Measurements from ENCODE around the gene DCAF5.

Gene DCAF5

GRCh38 chr14:69004731-69005431, 148.0 kb downstream of the DCAF5 start:
- Histone ChIP-seq H2BK12ac (ENCODE audit: low read length) (no peak overlapping the region), H2BK5ac (ENCODE audit: low read length) (no peak overlapping the region), H3K18ac (ENCODE audit: low read length) (no peak overlapping the region), H2AK5ac (ENCODE audit: low read depth, low read length) (no peak overlapping the region), H3K4me1 (ENCODE audit: control insufficient read depth in 2 of 2, insufficient read depth in 1 of 2, low read depth in 1 of 2, low read length in 2 of 2) (peaks cover 13 to 18% of the 10 kb centered on the region in 2 donors), H3K4ac (ENCODE audit: low read length) (no peak overlapping the region), H3K4me2 (ENCODE audit: insufficient read depth, low read length, poor library complexity, severe bottlenecking) (no peak overlapping the region), H3K4me3 (ENCODE audit: low read length in 2 of 2) (no peak overlapping the region), H3K27ac (replicated peaks; ENCODE audit: low read length) (no peak overlapping the region), H3K14ac (ENCODE audit: low read length) (no peak overlapping the region), H4K8ac (ENCODE audit: low read depth, low read length) (no peak overlapping the region), H2AFZ (ENCODE audit: low read length) (peak overlapping the region; percentile 64), H3K36me3 (replicated peaks in 1 of 2; ENCODE audit: control insufficient read depth in 2 of 2, insufficient read depth in 2 of 2, low read length in 2 of 2) (no peaks in the 10 kb centered on the region), H4K91ac (ENCODE audit: low read depth, low read length, poor library complexity) (no peak overlapping the region), H3K23ac (ENCODE audit: low read depth, low read length, poor library complexity) (no peak overlapping the region), H2BK15ac (ENCODE audit: low read length) (peak overlapping the region; percentile 77), H3K9ac (ENCODE audit: low read depth, low read length, poor library complexity) (no peak overlapping the region), H3K9me3 (replicated peaks in 1 of 2; ENCODE audit: control insufficient read depth in 2 of 2, insufficient read depth in 1 of 2, low read depth in 1 of 2, low read length in 2 of 2) (no peaks in the 10 kb centered on the region), H3K27me3 (ENCODE audit: control insufficient read depth in 3 of 3, insufficient read depth in 3 of 3, low read depth in 1 of 3, low read length in 3 of 3) (no peaks in the 10 kb centered on the region), H2BK120ac (ENCODE audit: low read depth, low read length) (no peak overlapping the region), H3K79me1 (ENCODE audit: low read depth, low read length) (no peaks in the 10 kb centered on the region)
- DNase-seq (ENCODE audit: low spot score) = no peak
- no CpG with 5 or more reads among the region's 7 CpGs for WGBS, 2 donors (ENCODE audit: extremely low coverage in 2 of 2, insufficient read length in 2 of 2, insufficient replicate concordance in 1 of 2)

GRCh38 chr14:69003626-69004025, 149.3 kb downstream of the DCAF5 start:
- peak overlapping the region; percentile 38 for H4K91ac ChIP-seq (ENCODE audit: low read depth, low read length, poor library complexity)
- no peak overlapping the region for H2BK5ac ChIP-seq (ENCODE audit: low read length)
- H2BK12ac ChIP-seq (ENCODE audit: low read length) = peak overlapping the region; percentile 17
- H3K18ac ChIP-seq (ENCODE audit: low read length) = no peak overlapping the region
- no peaks in the 10 kb centered on the region for H3K27me3 ChIP-seq (ENCODE audit: control insufficient read depth in 3 of 3, insufficient read depth in 3 of 3, low read depth in 1 of 3, low read length in 3 of 3)
- peak overlapping the region; percentile 77 for H2BK15ac ChIP-seq (ENCODE audit: low read length)
- H2AK5ac ChIP-seq (ENCODE audit: low read depth, low read length) = no peak overlapping the region
- no peak overlapping the region for H3K14ac ChIP-seq (ENCODE audit: low read length)
- no peak overlapping the region for H3K4ac ChIP-seq (ENCODE audit: low read length)
- H3K9me3 ChIP-seq (replicated peaks in 1 of 2; ENCODE audit: control insufficient read depth in 2 of 2, insufficient read depth in 1 of 2, low read depth in 1 of 2, low read length in 2 of 2) = no peaks in the 10 kb centered on the region
- no peak for DNase-seq (ENCODE audit: low spot score)
- H2AFZ ChIP-seq (ENCODE audit: low read length) = no peak overlapping the region
- H3K4me1 ChIP-seq (ENCODE audit: control insufficient read depth in 2 of 2, insufficient read depth in 1 of 2, low read depth in 1 of 2, low read length in 2 of 2) = peaks cover 13 to 18% of the 10 kb centered on the region in 2 donors
- H3K4me3 ChIP-seq (ENCODE audit: low read length in 2 of 2) = no peak overlapping the region
- H3K36me3 ChIP-seq (replicated peaks in 1 of 2; ENCODE audit: control insufficient read depth in 2 of 2, insufficient read depth in 2 of 2, low read length in 2 of 2) = no peaks in the 10 kb centered on the region
- H3K27ac ChIP-seq (replicated peaks; ENCODE audit: low read length) = no peak overlapping the region
- H4K8ac ChIP-seq (ENCODE audit: low read depth, low read length) = no peak overlapping the region
- H3K23ac ChIP-seq (ENCODE audit: low read depth, low read length, poor library complexity) = no peak overlapping the region
- H3K79me1 ChIP-seq (ENCODE audit: low read depth, low read length) = no peaks in the 10 kb centered on the region
- WGBS, 2 donors (ENCODE audit: extremely low coverage in 2 of 2, insufficient read length in 2 of 2, insufficient replicate concordance in 1 of 2) = no CpG with 5 or more reads among the region's 10 CpGs
- H3K4me2 ChIP-seq (ENCODE audit: insufficient read depth, low read length, poor library complexity, severe bottlenecking) = no peak overlapping the region
- no peak overlapping the region for H2BK120ac ChIP-seq (ENCODE audit: low read depth, low read length)
- H3K9ac ChIP-seq (ENCODE audit: low read depth, low read length, poor library complexity) = no peak overlapping the region

GRCh38 chr14:69002069-69002468, 150.8 kb downstream of the DCAF5 start:
- Histone ChIP-seq H3K4ac (ENCODE audit: low read length) (no peak overlapping the region), H3K27ac (replicated peaks; ENCODE audit: low read length) (no peak overlapping the region), H4K91ac (ENCODE audit: low read depth, low read length, poor library complexity) (no peak overlapping the region), H3K4me1 (ENCODE audit: control insufficient read depth in 2 of 2, insufficient read depth in 1 of 2, low read depth in 1 of 2, low read length in 2 of 2) (peaks cover 13 to 18% of the 10 kb centered on the region in 2 donors), H4K8ac (ENCODE audit: low read depth, low read length) (no peak overlapping the region), H2BK120ac (ENCODE audit: low read depth, low read length) (no peak overlapping the region), H3K9ac (ENCODE audit: low read depth, low read length, poor library complexity) (no peak overlapping the region), H2AK5ac (ENCODE audit: low read depth, low read length) (no peak overlapping the region), H2AFZ (ENCODE audit: low read length) (no peak overlapping the region), H3K4me2 (ENCODE audit: insufficient read depth, low read length, poor library complexity, severe bottlenecking) (no peak overlapping the region), H3K23ac (ENCODE audit: low read depth, low read length, poor library complexity) (no peak overlapping the region), H3K4me3 (ENCODE audit: low read length in 2 of 2) (no peak overlapping the region), H2BK15ac (ENCODE audit: low read length) (no peak overlapping the region), H3K36me3 (replicated peaks in 1 of 2; ENCODE audit: control insufficient read depth in 2 of 2, insufficient read depth in 2 of 2, low read length in 2 of 2) (no peaks in the 10 kb centered on the region), H2BK5ac (ENCODE audit: low read length) (no peak overlapping the region), H3K79me1 (ENCODE audit: low read depth, low read length) (no peaks in the 10 kb centered on the region), H3K9me3 (replicated peaks in 1 of 2; ENCODE audit: control insufficient read depth in 2 of 2, insufficient read depth in 1 of 2, low read depth in 1 of 2, low read length in 2 of 2) (no peaks in the 10 kb centered on the region), H3K14ac (ENCODE audit: low read length) (no peak overlapping the region), H2BK12ac (ENCODE audit: low read length) (no peak overlapping the region), H3K27me3 (ENCODE audit: control insufficient read depth in 3 of 3, insufficient read depth in 3 of 3, low read depth in 1 of 3, low read length in 3 of 3) (no peaks in the 10 kb centered on the region), H3K18ac (ENCODE audit: low read length) (no peak overlapping the region)
- no CpG with 5 or more reads among the region's 3 CpGs for WGBS, 2 donors (ENCODE audit: extremely low coverage in 2 of 2, insufficient read length in 2 of 2, insufficient replicate concordance in 1 of 2)
- no peak for DNase-seq (ENCODE audit: low spot score)

- Histone ChIP-seq H3K9ac (ENCODE audit: low read depth, low read length, poor library complexity) (no peak overlapping the region), H2BK15ac (ENCODE audit: low read length) (no peak overlapping the region), H3K23ac (ENCODE audit: low read depth, low read length, poor library complexity) (no peak overlapping the region), H3K4me2 (ENCODE audit: insufficient read depth, low read length, poor library complexity, severe bottlenecking) (no peak overlapping the region), H3K36me3 (replicated peaks in 1 of 2; ENCODE audit: control insufficient read depth in 2 of 2, insufficient read depth in 2 of 2, low read length in 2 of 2) (no peaks in the 10 kb centered on the region), H2AFZ (ENCODE audit: low read length) (no peak overlapping the region), H4K8ac (ENCODE audit: low read depth, low read length) (no peak overlapping the region), H3K4me3 (ENCODE audit: low read length in 2 of 2) (no peak overlapping the region), H2BK120ac (ENCODE audit: low read depth, low read length) (no peak overlapping the region), H3K18ac (ENCODE audit: low read length) (no peak overlapping the region), H2BK5ac (ENCODE audit: low read length) (no peak overlapping the region), H4K91ac (ENCODE audit: low read depth, low read length, poor library complexity) (no peak overlapping the region), H3K79me1 (ENCODE audit: low read depth, low read length) (no peaks in the 10 kb centered on the region), H3K4ac (ENCODE audit: low read length) (no peak overlapping the region), H2BK12ac (ENCODE audit: low read length) (no peak overlapping the region), H3K14ac (ENCODE audit: low read length) (no peak overlapping the region), H3K9me3 (replicated peaks in 1 of 2; ENCODE audit: control insufficient read depth in 2 of 2, insufficient read depth in 1 of 2, low read depth in 1 of 2, low read length in 2 of 2) (no peaks in the 10 kb centered on the region), H2AK5ac (ENCODE audit: low read depth, low read length) (no peak overlapping the region), H3K27me3 (ENCODE audit: control insufficient read depth in 3 of 3, insufficient read depth in 3 of 3, low read depth in 1 of 3, low read length in 3 of 3) (no peaks in the 10 kb centered on the region), H3K27ac (replicated peaks; ENCODE audit: low read length) (no peak overlapping the region), H3K4me1 (ENCODE audit: control insufficient read depth in 2 of 2, insufficient read depth in 1 of 2, low read depth in 1 of 2, low read length in 2 of 2) (peaks cover 13 to 18% of the 10 kb centered on the region in 2 donors)
- no CpG with 5 or more reads among the region's 2 CpGs for WGBS, 2 donors (ENCODE audit: extremely low coverage in 2 of 2, insufficient read length in 2 of 2, insufficient replicate concordance in 1 of 2)
- no peak for DNase-seq (ENCODE audit: low spot score)
Observed at GRCh38 chr14:69001375-69001774, 151.5 kb downstream of the DCAF5 start.

All from neuronal stem cell (in vitro differentiated cells).